NCI-H1417 treated with DMSO at 0.1 percent for 48 hours (cell line): ENCODE data around the gene AHNAK2.
A peak's percentile ranks its signal among the peaks of the same experiment; 100 is the strongest.
"Not testable (repeated sequence)": the region's sequence is repeated elsewhere in the genome, so short reads cannot be mapped to it uniquely, and the experiment has no call there.

Experiments
- DNase-seq: peaks from one replicate; lab custom pipeline; 2025; lab: John Stamatoyannopoulos, UW

AHNAK2 gene

DNA sequence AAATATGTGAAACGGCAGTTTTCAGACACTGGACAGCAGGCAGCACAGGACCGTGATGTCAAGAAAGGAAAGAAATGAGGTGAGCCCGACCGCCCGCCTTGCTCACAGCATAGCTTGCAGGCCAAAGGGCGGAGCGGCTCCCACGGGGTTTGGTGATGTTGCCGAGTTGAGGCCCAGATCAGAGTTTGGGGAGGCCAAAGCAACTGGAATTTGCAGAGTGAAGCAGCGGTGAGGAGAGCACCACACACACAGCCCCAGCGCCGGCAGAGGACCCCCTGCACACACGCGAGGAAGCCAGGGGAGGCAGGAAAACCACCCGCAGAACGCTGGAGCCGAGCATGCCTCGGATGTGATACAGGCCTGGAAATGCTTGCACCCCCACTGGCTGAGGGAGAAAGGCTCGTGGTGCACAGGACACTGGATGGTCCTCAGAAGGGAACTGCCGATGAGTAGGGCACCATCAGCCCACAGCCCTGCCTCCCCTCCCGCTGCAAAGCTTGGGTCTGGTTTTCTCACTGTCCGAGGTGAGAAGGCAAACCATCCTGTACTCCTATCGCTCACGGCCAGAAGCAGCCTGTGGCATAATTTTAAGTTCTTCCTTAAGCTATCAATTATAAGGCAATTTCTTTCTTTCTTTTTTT lies 79.2 kb downstream of the AHNAK2 start:
- DNase-seq = no peak

- no peak for DNase-seq
Measured at GRCh38 chr14:104898195-104898558, 80.0 kb downstream of the AHNAK2 start.

- DNase-seq = no peak
Measured at GRCh38 chr14:104897330-104898194, 80.6 kb downstream of the AHNAK2 start.

GRCh38 chr14:104895786-104896661 lies 82.2 kb downstream of the AHNAK2 start:
- DNase-seq = peak; percentile 17

DNA sequence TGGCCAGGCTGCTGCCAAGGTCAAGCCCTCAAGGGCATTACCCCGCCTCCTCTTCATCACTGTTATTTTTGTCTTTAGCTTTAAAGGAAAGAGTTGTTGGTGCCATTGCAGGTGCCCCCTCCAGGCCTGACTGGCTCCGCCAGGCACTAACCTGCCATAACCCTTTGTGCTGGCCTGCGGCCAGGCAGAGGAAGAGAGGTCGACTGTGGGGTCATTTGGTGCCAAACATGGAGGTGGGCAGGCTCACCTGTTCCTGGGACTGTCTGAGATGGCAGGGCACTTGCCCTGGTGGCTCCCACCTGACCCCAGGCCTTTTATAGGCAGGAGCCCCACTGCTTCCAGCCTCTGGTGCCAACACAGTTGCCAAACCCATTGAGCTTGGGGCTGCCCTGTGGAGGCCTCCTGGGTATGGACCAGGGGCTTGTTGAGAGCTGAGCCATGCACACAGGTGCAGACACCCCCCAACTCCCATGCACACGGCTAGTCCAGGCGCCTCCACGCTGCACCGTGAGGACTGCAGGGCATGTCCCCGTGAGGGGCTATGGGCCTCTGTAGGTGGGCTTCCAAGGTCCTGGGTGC lies 82.9 kb downstream of the AHNAK2 start:
- no peak for DNase-seq

DNA sequence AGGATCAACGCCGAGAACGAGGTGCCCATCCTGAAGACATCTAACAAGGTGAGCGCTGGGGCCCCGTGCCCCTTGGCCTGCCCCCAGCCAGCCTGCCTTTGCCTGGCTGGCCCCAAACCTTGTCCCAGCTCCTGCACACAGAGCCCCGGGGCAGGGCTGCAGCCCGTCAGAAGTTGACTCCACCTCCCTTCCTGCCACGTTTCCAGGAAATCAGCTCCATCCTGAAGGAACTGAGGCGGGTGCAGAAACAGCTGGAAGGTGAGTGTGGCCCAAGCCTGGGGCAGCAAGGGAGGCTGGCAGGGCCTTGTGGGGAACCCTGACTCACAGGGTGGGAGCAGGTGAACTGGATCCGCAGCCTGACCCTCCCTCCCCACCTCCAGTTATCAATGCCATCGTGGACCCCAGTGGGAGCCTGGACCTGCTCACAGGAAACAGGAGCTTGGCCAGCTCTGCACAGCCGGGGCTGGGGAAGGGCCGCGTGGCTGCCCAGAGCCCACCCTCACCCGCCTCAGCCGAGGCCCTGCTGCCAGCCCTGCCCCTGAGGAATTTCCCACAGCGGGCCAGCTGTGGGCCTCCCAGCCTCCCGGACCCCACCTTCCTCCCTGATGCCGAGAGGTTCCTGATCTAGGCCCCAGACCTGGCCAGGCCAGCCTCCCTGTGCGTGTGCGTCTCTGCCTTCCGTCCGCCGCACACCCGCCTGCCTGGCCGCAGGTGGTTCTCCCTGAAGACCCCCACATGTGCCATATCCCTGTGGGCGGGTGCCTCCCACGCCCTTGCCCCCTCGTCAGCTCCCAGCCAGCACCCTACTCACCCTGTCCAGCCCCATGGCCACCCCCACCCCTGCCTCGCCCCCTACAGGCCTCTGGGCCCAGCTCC lies 83.6 kb downstream of the AHNAK2 start:
- DNase-seq = no peak

GRCh38 chr14:104893435-104894207 lies 84.6 kb downstream of the AHNAK2 start:
- no peak for DNase-seq

- DNase-seq = no peak
Measured at GRCh38 chr14:104892531-104893434, 85.4 kb downstream of the AHNAK2 start.

GRCh38 chr14:104891664-104892530 lies 86.3 kb downstream of the AHNAK2 start:
- DNase-seq = no peak

- no peak for DNase-seq
Measured at GRCh38 chr14:104891121-104891551, 87.0 kb downstream of the AHNAK2 start.

DNA sequence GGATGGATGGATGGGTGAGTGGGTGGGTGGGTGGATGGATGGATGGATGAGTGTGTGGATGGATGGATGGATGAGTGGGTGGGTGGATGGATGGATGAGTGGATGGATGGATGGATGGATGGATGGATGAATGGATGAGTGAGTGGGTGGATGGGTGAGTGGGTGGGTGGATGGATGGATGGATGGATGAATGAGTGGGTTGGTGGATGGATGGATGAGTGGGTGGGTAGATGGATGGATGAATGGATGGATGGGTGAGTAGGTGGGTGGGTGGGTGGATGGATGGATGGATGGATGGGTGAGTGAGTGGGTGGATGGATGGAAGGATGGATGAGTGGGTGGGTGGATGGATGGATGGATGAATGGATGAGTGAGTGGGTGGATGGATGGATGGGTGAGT lies 87.9 kb downstream of the AHNAK2 start:
- DNase-seq = not testable (repeated sequence)

DNA sequence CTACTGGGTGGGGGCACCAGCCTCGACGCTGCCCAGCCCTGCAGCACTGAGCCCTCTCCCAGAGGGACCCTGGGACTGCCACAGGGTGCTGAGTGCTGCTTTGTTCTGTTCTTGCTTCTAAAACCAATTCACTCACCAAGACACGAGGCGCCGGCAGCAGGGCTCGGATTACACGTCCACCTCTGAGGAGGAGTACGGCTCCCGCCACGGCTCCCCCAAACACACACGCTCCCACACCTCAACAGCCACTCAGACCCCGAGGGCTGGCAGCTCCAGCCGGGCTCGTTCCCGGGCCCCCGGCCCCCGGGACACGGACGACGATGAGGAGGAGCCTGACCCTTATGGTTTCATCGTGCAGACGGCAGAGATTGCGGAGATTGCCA lies 88.8 kb downstream of the AHNAK2 start:
- no peak for DNase-seq

DNA sequence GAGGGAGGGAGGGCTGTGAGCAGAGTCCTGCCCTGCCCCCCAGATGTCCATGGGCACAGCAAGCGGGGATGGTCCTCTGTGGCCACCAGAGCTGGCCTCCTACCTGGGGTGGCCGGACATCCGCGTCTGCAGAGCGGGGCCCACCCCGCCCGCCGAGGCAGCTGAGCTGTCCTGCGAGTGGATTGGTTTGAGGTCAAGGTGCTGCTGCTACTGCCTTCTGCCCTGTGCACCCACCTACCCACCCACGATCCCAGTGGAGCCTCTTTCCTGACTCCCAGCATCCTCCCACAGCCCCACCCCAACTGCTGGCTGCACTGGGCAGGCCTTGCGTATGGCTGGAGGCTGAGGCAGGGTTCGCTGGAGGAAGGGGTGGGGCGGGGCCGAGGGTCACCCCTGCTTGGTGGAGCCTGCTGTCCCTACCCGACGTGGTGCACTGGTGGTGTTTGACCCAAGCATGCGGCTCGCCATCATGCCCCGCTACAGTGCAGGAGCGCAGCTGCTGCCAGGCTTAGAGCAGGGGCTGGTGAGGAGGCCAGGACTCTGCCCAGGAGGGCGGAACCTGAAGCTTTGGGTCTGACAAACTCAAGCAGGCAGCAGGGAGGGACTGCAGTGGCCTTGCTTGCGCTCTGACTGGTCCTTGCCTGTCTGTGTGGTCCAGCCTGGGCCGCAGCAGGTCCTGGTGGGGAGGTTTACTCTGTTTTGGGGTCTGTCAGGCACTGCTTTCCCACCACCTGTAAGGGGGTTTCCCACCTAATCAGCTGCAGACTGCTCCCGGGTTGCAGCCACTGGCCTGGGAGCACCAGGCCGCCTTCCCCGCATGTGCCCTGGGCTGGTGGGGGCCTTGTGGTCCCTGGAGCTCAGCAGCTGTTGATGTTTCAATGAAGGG lies 89.4 kb downstream of the AHNAK2 start:
- DNase-seq = no peak

DNA sequence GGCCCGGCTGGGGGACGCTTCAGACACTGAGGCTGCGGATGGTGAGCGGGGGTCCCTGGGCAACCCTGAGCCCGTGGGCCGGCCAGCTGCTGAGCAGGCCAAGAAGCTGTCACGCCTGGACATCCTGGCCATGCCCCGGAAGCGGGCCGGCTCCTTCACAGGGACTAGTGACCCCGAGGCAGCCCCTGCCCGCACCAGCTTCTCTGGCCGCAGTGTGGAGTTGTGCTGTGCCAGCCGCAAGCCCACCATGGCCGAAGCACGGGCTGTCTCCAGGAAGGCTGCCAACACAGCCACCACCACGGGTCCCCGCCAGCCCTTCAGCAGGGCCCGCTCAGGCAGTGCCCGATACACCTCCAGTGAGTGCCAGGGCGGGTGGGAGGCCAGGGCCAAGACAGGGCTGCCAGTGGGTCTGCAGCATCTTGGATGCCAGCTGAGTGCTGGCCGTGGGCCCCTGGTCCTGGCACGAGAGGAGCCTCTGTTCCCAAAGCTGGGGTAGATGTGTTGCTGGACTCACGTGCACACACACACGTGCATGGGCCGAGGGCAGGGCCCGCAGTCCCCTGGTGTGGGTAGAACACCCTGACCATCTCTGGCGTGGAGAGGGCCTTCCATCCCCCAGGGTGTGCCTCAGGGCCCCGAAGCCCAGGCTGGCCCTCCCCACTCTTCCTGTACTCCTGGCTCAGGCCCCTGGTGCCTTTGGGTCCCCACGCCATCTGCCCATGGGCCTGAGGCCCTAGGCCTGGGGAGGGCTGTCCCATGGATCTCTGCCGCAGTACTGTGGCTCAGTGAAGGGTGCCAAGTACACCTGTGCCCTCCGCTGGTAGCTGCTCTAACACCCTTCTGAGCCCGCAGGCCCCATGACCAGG lies 90.3 kb downstream of the AHNAK2 start:
- DNase-seq = no peak
